RWPE2 (cell line): ENCODE results near the gene RFNG.

Source experiments
- ATAC-seq: fragments of 200-7000 bp; cut with Tn5 transposase; 3 replicates; pipeline ENCODE4 v1.9.1; 2021; ENCODE audit warnings: low read depth
- DNase-seq: peaks from one replicate; pipeline ENCODE4 v3.0.0-alpha.2; 2020; ENCODE audit warnings: low spot score
- H3K27ac ChIP-seq: fragments of 450-650 bp; 2 replicates; pipeline ENCODE4 v1.5.1; 2017; ENCODE audit warnings: mild to moderate bottlenecking; ENCODE audit not compliant: poor library complexity, severe bottlenecking
- H3K27me3 ChIP-seq: fragments of 250-450 bp; sonication (Bioruptor Pico); 2 replicates; pipeline ENCODE4 v1.5.1; 2021; ENCODE audit warnings: mild to moderate bottlenecking, moderate library complexity; ENCODE audit not compliant: insufficient read depth, poor library complexity, severe bottlenecking
- H3K36me3 ChIP-seq: fragments of 250-450 bp; sonication (Bioruptor Pico); 2 replicates; pipeline ENCODE4 v1.5.1; 2020; ENCODE audit warnings: low read depth, mild to moderate bottlenecking, moderate library complexity
- H3K4me1 ChIP-seq: fragments of 250-450 bp; sonication (Bioruptor Pico); 2 replicates; pipeline ENCODE4 v1.5.1; 2021; ENCODE audit warnings: mild to moderate bottlenecking, moderate library complexity; ENCODE audit not compliant: insufficient read depth, poor library complexity, severe bottlenecking
- H3K4me3 ChIP-seq: fragments of 250-450 bp; sonication (Bioruptor Pico); 2 replicates; pipeline ENCODE4 v1.5.1; 2021; ENCODE audit warnings: mild to moderate bottlenecking, moderate library complexity; ENCODE audit not compliant: severe bottlenecking
- H3K9me3 ChIP-seq: fragments of 250-450 bp; sonication (Bioruptor Pico); 2 replicates; pipeline ENCODE4 v1.5.1; 2021; ENCODE audit warnings: mild to moderate bottlenecking, moderate library complexity; ENCODE audit not compliant: severe bottlenecking
- TF ChIP-seq, protein P1 (sequence below): fragments of 450-650 bp; IDR thresholded peaks from one replicate; pipeline ENCODE4 v1.5.1; 2017; ENCODE audit warnings: mild to moderate bottlenecking, moderate library complexity; ENCODE audit not compliant: poor library complexity, severe bottlenecking

Gene RFNG

GRCh38 chr17:82051776-82052637, at the start of gene RFNG, which contains the start of gene GPS1:
TSS of gene RFNG (minus strand) at chr17:82051811. CDS start at chr17:82051766, 45 bp downstream.
TSS of gene GPS1 (plus strand) at chr17:82051898. CDS start at chr17:82051932, 34 bp downstream.
- DNase-seq = no peak
- peak; percentile 65 for ATAC-seq
- no peaks in the 10 kb centered on the region for H3K9me3 ChIP-seq
- H3K4me3 ChIP-seq = peak within 1 kb of the TSS; percentile 99
- TF ChIP-seq, protein P1, sequence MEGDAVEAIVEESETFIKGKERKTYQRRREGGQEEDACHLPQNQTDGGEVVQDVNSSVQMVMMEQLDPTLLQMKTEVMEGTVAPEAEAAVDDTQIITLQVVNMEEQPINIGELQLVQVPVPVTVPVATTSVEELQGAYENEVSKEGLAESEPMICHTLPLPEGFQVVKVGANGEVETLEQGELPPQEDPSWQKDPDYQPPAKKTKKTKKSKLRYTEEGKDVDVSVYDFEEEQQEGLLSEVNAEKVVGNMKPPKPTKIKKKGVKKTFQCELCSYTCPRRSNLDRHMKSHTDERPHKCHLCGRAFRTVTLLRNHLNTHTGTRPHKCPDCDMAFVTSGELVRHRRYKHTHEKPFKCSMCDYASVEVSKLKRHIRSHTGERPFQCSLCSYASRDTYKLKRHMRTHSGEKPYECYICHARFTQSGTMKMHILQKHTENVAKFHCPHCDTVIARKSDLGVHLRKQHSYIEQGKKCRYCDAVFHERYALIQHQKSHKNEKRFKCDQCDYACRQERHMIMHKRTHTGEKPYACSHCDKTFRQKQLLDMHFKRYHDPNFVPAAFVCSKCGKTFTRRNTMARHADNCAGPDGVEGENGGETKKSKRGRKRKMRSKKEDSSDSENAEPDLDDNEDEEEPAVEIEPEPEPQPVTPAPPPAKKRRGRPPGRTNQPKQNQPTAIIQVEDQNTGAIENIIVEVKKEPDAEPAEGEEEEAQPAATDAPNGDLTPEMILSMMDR = no peak
- peak within 1 kb of the TSS; percentile 49 for H3K27ac ChIP-seq
- peaks cover 72% of the 10 kb centered on the region for H3K36me3 ChIP-seq
- no peaks in the 10 kb centered on the region for H3K27me3 ChIP-seq
- H3K4me1 ChIP-seq = peaks cover 5% of the 10 kb centered on the region

GRCh38 chr17:82101301-82101715, 49.7 kb upstream of the RFNG start:
- ATAC-seq (no peak), DNase-seq (no peak)
- Histone ChIP-seq H3K27ac (no peak overlapping the region), H3K4me1 (peaks cover 37% of the 10 kb centered on the region), H3K27me3 (no peaks in the 10 kb centered on the region), H3K36me3 (peaks cover 11% of the 10 kb centered on the region), H3K9me3 (no peaks in the 10 kb centered on the region), H3K4me3 (no peak overlapping the region)
- TF ChIP-seq, protein P1 = no peak

- Histone ChIP-seq H3K9me3 (no peaks in the 10 kb centered on the region), H3K4me1 (peaks cover 31% of the 10 kb centered on the region), H3K27ac (peak overlapping the region; percentile 84), H3K36me3 (peaks cover 17% of the 10 kb centered on the region), H3K4me3 (no peak overlapping the region), H3K27me3 (no peaks in the 10 kb centered on the region)
- ATAC-seq = no peak
- TF ChIP-seq, protein P1 = no peak
- DNase-seq = no peak
Measured at GRCh38 chr17:82100502-82101298, 49.1 kb upstream of the RFNG start.

DNA sequence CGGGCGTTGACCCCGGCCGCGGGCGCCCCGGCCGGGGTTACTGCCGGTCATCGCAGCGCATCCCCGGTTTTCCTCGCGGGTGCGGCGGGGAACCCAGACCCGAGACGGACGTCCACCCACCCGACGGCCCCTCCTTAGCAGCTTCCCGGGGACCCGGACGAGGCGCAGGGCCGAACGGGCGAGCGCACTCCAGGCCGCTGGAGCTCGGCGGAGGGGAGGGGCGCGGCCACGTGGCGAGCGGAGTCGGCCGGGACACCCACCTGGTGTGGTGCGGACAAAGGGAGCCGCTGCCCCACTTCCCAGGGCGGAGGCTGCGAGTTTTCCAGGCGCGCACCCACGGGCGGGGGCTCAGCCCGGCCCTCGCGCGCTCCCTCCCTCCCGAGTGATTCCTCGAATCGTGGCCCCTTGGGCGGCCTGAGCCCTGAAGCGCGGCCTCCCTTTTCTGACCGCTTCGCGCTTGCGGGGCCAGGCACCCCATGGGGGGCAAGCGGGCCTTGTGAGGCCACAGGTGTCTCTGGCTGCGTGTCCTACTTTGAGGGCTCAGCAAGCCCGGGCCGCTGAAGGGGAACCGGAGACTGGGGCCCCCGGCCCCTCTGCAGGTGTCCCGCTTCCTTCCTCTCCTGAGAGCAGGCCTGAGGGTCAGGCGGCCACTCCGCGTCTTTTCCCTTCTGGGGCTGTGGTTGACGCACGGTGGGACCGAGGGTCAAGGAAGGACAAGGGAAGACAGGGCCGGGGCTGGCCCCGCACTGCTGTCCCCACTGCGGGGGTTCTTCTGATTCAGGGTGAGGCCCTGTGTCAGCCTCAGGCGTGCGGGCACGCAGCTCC, 47.5 kb upstream of the RFNG start:
- Histone ChIP-seq H3K4me3 (peak overlapping the region; percentile 98), H3K27ac (peak overlapping the region; percentile 84), H3K36me3 (peaks cover 30% of the 10 kb centered on the region), H3K9me3 (no peaks in the 10 kb centered on the region), H3K4me1 (peaks cover 17% of the 10 kb centered on the region), H3K27me3 (no peaks in the 10 kb centered on the region)
- no peak for DNase-seq
- TF ChIP-seq, protein P1 = no peak
- peak; percentile 2; the same call in 1 of the 3 replicates for ATAC-seq
